Measurements from ENCODE around the gene MTMR10. TPM values are rescaled to one million over a fixed set of nuclear protein-coding genes. Genes with fewer than 3 reads are reported as not detected.

MTMR10 gene
- total and polyA plus RNA-seq, 2 donors (not counting 3 experiments of a cell fraction or from before 2014, with no cell fraction given) = 48.3 to 88.5 TPM

DNA sequence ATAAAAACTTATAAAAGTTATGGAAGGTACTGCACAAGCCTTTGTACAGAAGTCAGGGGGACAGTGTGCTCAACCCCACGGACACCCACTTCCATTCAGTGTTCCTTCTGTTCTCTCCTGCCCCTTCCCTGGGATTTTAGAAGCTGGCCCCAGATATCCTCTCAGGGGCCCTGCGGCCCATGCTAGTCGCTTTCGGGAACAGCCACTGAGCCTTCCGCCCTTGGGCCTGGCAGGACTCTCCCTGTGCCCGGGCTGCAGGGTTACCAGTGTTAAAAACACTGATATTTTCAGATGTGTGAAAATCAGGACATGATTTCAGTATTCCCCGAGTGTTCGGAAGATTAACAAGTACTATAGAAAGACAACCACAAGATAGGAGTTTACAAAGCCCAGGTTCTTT, 65.3 kb downstream of the MTMR10 start:
- TF ChIP-seq, protein P1, sequence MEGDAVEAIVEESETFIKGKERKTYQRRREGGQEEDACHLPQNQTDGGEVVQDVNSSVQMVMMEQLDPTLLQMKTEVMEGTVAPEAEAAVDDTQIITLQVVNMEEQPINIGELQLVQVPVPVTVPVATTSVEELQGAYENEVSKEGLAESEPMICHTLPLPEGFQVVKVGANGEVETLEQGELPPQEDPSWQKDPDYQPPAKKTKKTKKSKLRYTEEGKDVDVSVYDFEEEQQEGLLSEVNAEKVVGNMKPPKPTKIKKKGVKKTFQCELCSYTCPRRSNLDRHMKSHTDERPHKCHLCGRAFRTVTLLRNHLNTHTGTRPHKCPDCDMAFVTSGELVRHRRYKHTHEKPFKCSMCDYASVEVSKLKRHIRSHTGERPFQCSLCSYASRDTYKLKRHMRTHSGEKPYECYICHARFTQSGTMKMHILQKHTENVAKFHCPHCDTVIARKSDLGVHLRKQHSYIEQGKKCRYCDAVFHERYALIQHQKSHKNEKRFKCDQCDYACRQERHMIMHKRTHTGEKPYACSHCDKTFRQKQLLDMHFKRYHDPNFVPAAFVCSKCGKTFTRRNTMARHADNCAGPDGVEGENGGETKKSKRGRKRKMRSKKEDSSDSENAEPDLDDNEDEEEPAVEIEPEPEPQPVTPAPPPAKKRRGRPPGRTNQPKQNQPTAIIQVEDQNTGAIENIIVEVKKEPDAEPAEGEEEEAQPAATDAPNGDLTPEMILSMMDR (IDR thresholded peaks at IDR 0.05; ENCODE audit: extremely low read depth in 1 of 2, insufficient read depth in 1 of 2, low read depth in 1 of 2, low read length in 2 of 2) = no peak
- TF ChIP-seq FOS (IDR thresholded peaks at IDR 0.05; ENCODE audit: borderline replicate concordance, insufficient read depth, low read length) (no peak), POLR2AphosphoS5 (IDR thresholded peaks at IDR 0.05; ENCODE audit: insufficient read depth, low read depth, low read length) (no peak), MAX (IDR thresholded peaks at IDR 0.05; ENCODE audit: insufficient read depth, insufficient read length) (no peak), MYC (IDR thresholded peaks at IDR 0.05; ENCODE audit: low read depth, low read length) (no peak), EZH2 (IDR thresholded peaks at IDR 0.05; ENCODE audit: borderline replicate concordance, low read depth, low read length, severe bottlenecking) (no peak), JUN (IDR thresholded peaks at IDR 0.05; ENCODE audit: borderline replicate concordance, insufficient read depth, insufficient read length, low read depth) (no peak), POLR2A (IDR thresholded peaks at IDR 0.05; ENCODE audit: low read depth, low read length) (no peak), GATA2 (IDR thresholded peaks at IDR 0.05; ENCODE audit: insufficient read depth, insufficient read length, low read depth, low read length) (no peak)
- no peak for FAIRE-seq

More for the DNA sequence above, 65.3 kb downstream of the MTMR10 start:
- Histone ChIP-seq H3K27me3 (ENCODE audit: control insufficient read depth in 2 of 2, insufficient read depth in 2 of 2, low read length in 2 of 2) (no peaks in the 10 kb centered on the region), H3K79me2 (ENCODE audit: control insufficient read depth, insufficient read depth, low read length) (no peaks in the 10 kb centered on the region), H3K9ac (replicated peaks; ENCODE audit: extremely low read depth, insufficient read depth, low read length) (no peak overlapping the region), H3K4me3 (replicated peaks in 1 of 3; ENCODE audit: insufficient read depth in 1 of 3, low read depth in 1 of 3, low read length in 3 of 3) (no peak overlapping the region), H3K9me1 (replicated peaks; ENCODE audit: control insufficient read depth, extremely low read depth, insufficient read depth, low read length) (no peaks in the 10 kb centered on the region), H2AFZ (ENCODE audit: low read depth, low read length) (no peak overlapping the region), H4K20me1 (replicated peaks; ENCODE audit: control insufficient read depth, extremely low read depth, insufficient read depth, low read length) (no peaks in the 10 kb centered on the region), H3K36me3 (ENCODE audit: control insufficient read depth in 2 of 2, extremely low read depth in 1 of 2, insufficient read depth in 2 of 2, low read length in 2 of 2) (peaks cover 6 to 15% of the 10 kb centered on the region in 2 experiments), H3K4me2 (ENCODE audit: insufficient read depth, low read length) (no peak overlapping the region), H3K9me3 (replicated peaks; ENCODE audit: control insufficient read depth, insufficient read depth, low read length) (no peaks in the 10 kb centered on the region), H3K27ac (ENCODE audit: insufficient read depth, low read depth, low read length) (no peak overlapping the region), H3K4me1 (ENCODE audit: control insufficient read depth, extremely low read depth, insufficient read depth, low read length) (peaks cover 18% of the 10 kb centered on the region)
- no peak for DNase-seq (ENCODE audit: low read depth, low spot score)
- dilution Hi-C loops (cut with MboI; ENCODE audit: extremely low pct_ligation_motif_present, low sequenced_read_pairs) (no loop called here), intact Hi-C loops (cut with micrococcal nuclease) (no loop called here)
- POLR2A ChIA-PET = no interaction called here
- BruUV-seq (replicated peaks) = no TSS peak
- CTCF ChIA-PET = no interaction called here
